ENCODE data around the gene PRUNE1.

PRUNE1 gene

DNA sequence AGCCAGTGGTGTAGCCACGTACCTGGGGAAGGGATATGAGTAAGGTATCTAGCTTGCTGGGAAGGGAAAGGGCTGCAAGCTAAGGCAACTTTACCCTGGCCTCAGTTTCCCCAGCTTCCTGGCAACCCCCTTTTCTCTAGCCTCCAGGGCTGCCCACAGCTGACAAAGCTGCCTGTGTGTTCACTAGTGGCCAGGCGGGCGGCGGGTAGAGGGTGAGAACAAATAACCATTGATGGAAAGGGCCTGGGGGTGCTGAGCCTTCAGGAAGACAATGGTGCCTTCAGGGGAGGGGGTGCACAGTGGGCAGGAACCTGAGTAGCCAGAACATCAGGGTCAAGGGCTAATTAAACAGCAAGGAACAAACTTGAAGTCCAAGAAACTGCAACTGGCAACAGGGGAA is 39.8 kb upstream of the PRUNE1 start:
- no peak overlapping the region for H2BK120ac ChIP-seq (ENCODE audit: insufficient read depth, low read length, poor library complexity)
- H3K27me3 ChIP-seq (ENCODE audit: insufficient read depth, low read length), result no peaks in the 10 kb centered on the region
- peaks cover 45 to 50% of the 10 kb centered on the region in 2 experiments for H3K36me3 ChIP-seq (ENCODE audit: control insufficient read depth in 1 of 2, insufficient read depth in 2 of 2, low read length in 2 of 2)
- H2AFZ ChIP-seq (ENCODE audit: insufficient read depth, low read length, poor library complexity), result no peak overlapping the region
- H4K8ac ChIP-seq (ENCODE audit: low read depth, low read length), result no peak overlapping the region
- no peak overlapping the region for H3K9ac ChIP-seq (ENCODE audit: low read length)
- no peak overlapping the region for H3K27ac ChIP-seq (ENCODE audit: low read depth, low read length)
- peaks cover 10% of the 10 kb centered on the region for H3K79me2 ChIP-seq (ENCODE audit: control insufficient read depth, insufficient read depth, low read length, poor library complexity)
- no CpG with 5 or more reads among the region's 4 CpGs for WGBS (ENCODE audit: extremely low coverage, insufficient coverage, insufficient read length)
- no peaks in the 10 kb centered on the region for H3K9me3 ChIP-seq (ENCODE audit: insufficient read depth, low read depth, low read length)
- DNase-seq, result no peak
- H2BK12ac ChIP-seq (ENCODE audit: low read length), result no peak overlapping the region
- no peak overlapping the region for H3K4ac ChIP-seq (ENCODE audit: low read depth, low read length)
- H3K23ac ChIP-seq (ENCODE audit: low read length), result no peak overlapping the region
- no peak overlapping the region for H3K4me3 ChIP-seq (ENCODE audit: low read depth, low read length)
- H3K4me2 ChIP-seq (ENCODE audit: low read length), result no peak overlapping the region
- no peak overlapping the region for H3K14ac ChIP-seq (ENCODE audit: low read length)
- no peak overlapping the region for H4K12ac ChIP-seq (ENCODE audit: low read depth, low read length)
- no peak overlapping the region for H2BK5ac ChIP-seq (ENCODE audit: low read depth, low read length, poor library complexity)
- H3K18ac ChIP-seq (ENCODE audit: low read length), result peak overlapping the region; percentile 25
- peaks cover 29 to 32% of the 10 kb centered on the region in 2 experiments for H3K4me1 ChIP-seq (ENCODE audit: control insufficient read depth in 1 of 2, insufficient read depth in 2 of 2, low read length in 2 of 2)
- no peak overlapping the region for H2AK5ac ChIP-seq (ENCODE audit: low read length)
- H4K91ac ChIP-seq (ENCODE audit: low read depth, low read length), result no peak overlapping the region
- no peaks in the 10 kb centered on the region for H3K79me1 ChIP-seq (ENCODE audit: low read length)

DNA sequence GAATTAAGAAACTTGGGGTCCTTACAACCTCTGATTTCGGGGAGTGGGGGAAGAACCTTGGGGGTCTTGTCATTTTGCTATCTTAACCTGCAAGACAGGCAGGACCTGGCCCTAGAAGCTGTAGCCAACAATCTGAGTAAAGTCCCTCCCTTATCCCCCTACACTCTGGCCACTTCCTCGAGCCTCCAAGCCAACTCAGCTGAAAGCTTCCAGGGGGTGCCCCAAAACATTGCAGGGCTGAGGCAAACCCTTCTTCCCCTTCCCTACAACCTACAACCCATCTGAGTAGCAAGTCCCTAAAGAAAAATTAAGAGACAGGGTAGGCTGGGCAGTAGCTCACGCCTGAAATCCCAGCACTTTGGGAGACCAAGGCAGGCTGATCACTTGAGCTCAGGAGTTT is 38.6 kb upstream of the PRUNE1 start:
- Histone ChIP-seq H3K18ac (ENCODE audit: low read length) (no peak overlapping the region), H3K79me1 (ENCODE audit: low read length) (peaks cover 8% of the 10 kb centered on the region), H4K91ac (ENCODE audit: low read depth, low read length) (no peak overlapping the region), H2AFZ (ENCODE audit: insufficient read depth, low read length, poor library complexity) (no peak overlapping the region), H3K9me3 (ENCODE audit: insufficient read depth, low read depth, low read length) (no peaks in the 10 kb centered on the region), H2BK12ac (ENCODE audit: low read length) (no peak overlapping the region), H3K4ac (ENCODE audit: low read depth, low read length) (peak overlapping the region; percentile 22), H3K9ac (ENCODE audit: low read length) (no peak overlapping the region), H3K36me3 (ENCODE audit: control insufficient read depth in 1 of 2, insufficient read depth in 2 of 2, low read length in 2 of 2) (peaks cover 38 to 40% of the 10 kb centered on the region in 2 experiments), H3K27me3 (ENCODE audit: insufficient read depth, low read length) (no peaks in the 10 kb centered on the region), H3K4me3 (ENCODE audit: low read depth, low read length) (no peak overlapping the region), H2AK5ac (ENCODE audit: low read length) (no peak overlapping the region), H3K4me1 (ENCODE audit: control insufficient read depth in 1 of 2, insufficient read depth in 2 of 2, low read length in 2 of 2) (peaks cover 29 to 30% of the 10 kb centered on the region in 2 experiments), H3K14ac (ENCODE audit: low read length) (no peak overlapping the region), H3K27ac (ENCODE audit: low read depth, low read length) (no peak overlapping the region), H2BK5ac (ENCODE audit: low read depth, low read length, poor library complexity) (no peak overlapping the region), H3K79me2 (ENCODE audit: control insufficient read depth, insufficient read depth, low read length, poor library complexity) (peaks cover 18% of the 10 kb centered on the region), H4K12ac (ENCODE audit: low read depth, low read length) (no peak overlapping the region), H4K8ac (ENCODE audit: low read depth, low read length) (no peak overlapping the region), H3K23ac (ENCODE audit: low read length) (no peak overlapping the region), H2BK120ac (ENCODE audit: insufficient read depth, low read length, poor library complexity) (no peak overlapping the region), H3K4me2 (ENCODE audit: low read length) (no peak overlapping the region)
- WGBS (ENCODE audit: extremely low coverage, insufficient coverage, insufficient read length), result no CpG with 5 or more reads among the region's 3 CpGs
- DNase-seq, result no peak

DNA sequence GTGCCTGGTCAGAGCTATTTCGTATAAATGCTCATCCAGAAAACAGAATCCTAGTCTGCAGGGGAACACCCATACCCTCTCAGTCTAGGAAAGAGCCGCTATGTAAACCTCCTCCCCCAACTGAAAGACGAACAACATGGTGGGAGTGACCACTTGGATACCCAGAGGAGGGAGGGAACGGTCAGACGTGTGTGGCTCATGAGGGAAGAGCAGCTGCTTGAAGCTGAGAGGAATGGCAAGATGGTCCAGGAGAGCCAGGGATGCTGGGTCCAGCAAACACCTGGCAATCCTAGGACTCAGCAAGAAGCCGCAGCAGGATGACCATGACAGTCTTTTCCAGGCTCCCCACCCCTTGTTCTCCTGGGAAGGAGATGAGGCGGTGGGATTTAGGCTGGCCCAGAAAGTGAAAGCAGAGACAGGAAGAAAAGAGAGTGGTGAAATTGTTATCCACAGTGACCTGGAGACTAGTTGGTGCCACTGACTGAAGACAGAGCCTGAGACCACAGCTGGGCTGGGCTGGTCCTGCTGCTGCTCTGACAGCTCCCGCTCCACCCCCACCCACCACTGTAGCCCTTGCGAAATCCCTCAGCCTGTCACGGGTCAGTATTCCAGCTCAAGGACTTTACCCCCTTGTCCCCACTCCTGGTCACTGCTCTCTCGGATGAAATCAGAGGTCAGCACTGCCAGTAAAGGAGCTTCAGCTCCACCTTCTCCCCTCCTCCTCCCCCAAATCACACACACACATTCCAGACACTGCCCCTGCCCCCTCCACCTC is 37.3 kb upstream of the PRUNE1 start:
- peak in 1 of 2 donors; percentile 10 for DNase-seq
- peak overlapping the region; percentile 51 for H3K18ac ChIP-seq (ENCODE audit: low read length)
- H3K4me2 ChIP-seq (ENCODE audit: low read length), result peak overlapping the region; percentile 8
- H3K4ac ChIP-seq (ENCODE audit: low read depth, low read length), result peak overlapping the region; percentile 47
- H3K4me1 ChIP-seq (ENCODE audit: control insufficient read depth in 1 of 2, insufficient read depth in 2 of 2, low read length in 2 of 2), result peaks cover 30 to 32% of the 10 kb centered on the region in 2 experiments
- H3K9me3 ChIP-seq (ENCODE audit: insufficient read depth, low read depth, low read length), result no peaks in the 10 kb centered on the region
- H4K12ac ChIP-seq (ENCODE audit: low read depth, low read length), result no peak overlapping the region
- no peak overlapping the region for H2AFZ ChIP-seq (ENCODE audit: insufficient read depth, low read length, poor library complexity)
- no peak overlapping the region for H2BK12ac ChIP-seq (ENCODE audit: low read length)
- no peak overlapping the region for H3K4me3 ChIP-seq (ENCODE audit: low read depth, low read length)
- no peak overlapping the region for H2AK5ac ChIP-seq (ENCODE audit: low read length)
- no peak overlapping the region for H3K9ac ChIP-seq (ENCODE audit: low read length)
- H2BK120ac ChIP-seq (ENCODE audit: insufficient read depth, low read length, poor library complexity), result no peak overlapping the region
- H4K91ac ChIP-seq (ENCODE audit: low read depth, low read length), result no peak overlapping the region
- no peak overlapping the region for H3K14ac ChIP-seq (ENCODE audit: low read length)
- H3K79me2 ChIP-seq (ENCODE audit: control insufficient read depth, insufficient read depth, low read length, poor library complexity), result peaks cover 18% of the 10 kb centered on the region
- no peak overlapping the region for H3K23ac ChIP-seq (ENCODE audit: low read length)
- WGBS (ENCODE audit: extremely low coverage, insufficient coverage, insufficient read length), result no CpG with 5 or more reads among the region's 11 CpGs
- H4K8ac ChIP-seq (ENCODE audit: low read depth, low read length), result no peak overlapping the region
- no peaks in the 10 kb centered on the region for H3K27me3 ChIP-seq (ENCODE audit: insufficient read depth, low read length)
- no peak overlapping the region for H2BK5ac ChIP-seq (ENCODE audit: low read depth, low read length, poor library complexity)
- peaks cover 10% of the 10 kb centered on the region for H3K79me1 ChIP-seq (ENCODE audit: low read length)
- H3K36me3 ChIP-seq (ENCODE audit: control insufficient read depth in 1 of 2, insufficient read depth in 2 of 2, low read length in 2 of 2), result peaks cover 27 to 30% of the 10 kb centered on the region in 2 experiments
- no peak overlapping the region for H3K27ac ChIP-seq (ENCODE audit: low read depth, low read length)

DNA sequence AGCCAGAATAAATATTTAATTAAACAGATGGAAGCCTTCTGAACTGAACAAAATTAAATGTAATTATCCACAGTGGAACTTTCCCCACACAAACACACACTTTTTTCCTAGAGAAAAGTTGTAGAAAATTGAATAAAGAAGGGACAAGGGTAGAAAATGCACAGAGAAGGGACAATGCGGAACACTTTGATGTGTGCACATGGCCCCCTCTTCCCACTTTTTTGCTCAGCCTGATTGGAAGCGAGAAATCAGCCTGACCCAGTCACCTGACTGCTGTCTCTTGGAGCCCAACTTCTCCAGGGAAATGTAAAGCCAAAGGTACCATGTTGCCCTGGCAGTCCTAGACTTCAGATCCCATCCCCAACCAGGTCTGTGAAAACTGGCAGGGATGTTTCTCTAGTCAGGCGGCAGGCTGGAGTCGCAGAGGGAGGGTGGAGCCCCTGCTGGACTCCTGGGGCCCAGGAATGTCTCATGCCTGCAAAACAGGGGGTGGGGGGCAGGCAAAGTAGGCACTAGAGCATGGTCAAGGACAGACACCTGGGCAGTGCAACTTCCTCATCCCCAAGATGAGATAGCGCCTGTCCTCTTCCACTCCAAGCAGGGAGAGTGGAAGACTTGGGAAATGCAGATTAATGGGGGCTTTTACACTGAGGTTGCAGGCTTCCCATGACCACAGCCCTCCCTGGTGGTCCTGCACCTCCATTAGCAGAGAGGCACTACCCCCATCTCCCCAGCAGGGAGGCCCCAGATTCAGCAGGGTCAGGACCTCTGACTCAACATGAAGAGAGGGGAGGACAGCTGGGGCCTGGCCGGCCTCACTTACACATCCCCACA is 36.4 kb upstream of the PRUNE1 start:
- Histone ChIP-seq H3K79me1 (ENCODE audit: low read length) (peaks cover 10% of the 10 kb centered on the region), H3K27ac (ENCODE audit: low read depth, low read length) (no peak overlapping the region), H3K4me1 (ENCODE audit: control insufficient read depth in 1 of 2, insufficient read depth in 2 of 2, low read length in 2 of 2) (peaks cover 30 to 32% of the 10 kb centered on the region in 2 experiments), H3K14ac (ENCODE audit: low read length) (no peak overlapping the region), H3K36me3 (ENCODE audit: control insufficient read depth in 1 of 2, insufficient read depth in 2 of 2, low read length in 2 of 2) (peaks cover 21 to 22% of the 10 kb centered on the region in 2 experiments), H3K27me3 (ENCODE audit: insufficient read depth, low read length) (no peaks in the 10 kb centered on the region), H3K18ac (ENCODE audit: low read length) (no peak overlapping the region), H4K8ac (ENCODE audit: low read depth, low read length) (no peak overlapping the region), H3K4me3 (ENCODE audit: low read depth, low read length) (no peak overlapping the region), H3K23ac (ENCODE audit: low read length) (no peak overlapping the region), H2BK5ac (ENCODE audit: low read depth, low read length, poor library complexity) (no peak overlapping the region), H3K4ac (ENCODE audit: low read depth, low read length) (peak overlapping the region; percentile 39), H2AFZ (ENCODE audit: insufficient read depth, low read length, poor library complexity) (no peak overlapping the region), H2BK12ac (ENCODE audit: low read length) (no peak overlapping the region), H3K79me2 (ENCODE audit: control insufficient read depth, insufficient read depth, low read length, poor library complexity) (peaks cover 18% of the 10 kb centered on the region), H3K9me3 (ENCODE audit: insufficient read depth, low read depth, low read length) (no peaks in the 10 kb centered on the region), H2BK120ac (ENCODE audit: insufficient read depth, low read length, poor library complexity) (no peak overlapping the region), H4K91ac (ENCODE audit: low read depth, low read length) (no peak overlapping the region), H2AK5ac (ENCODE audit: low read length) (no peak overlapping the region), H4K12ac (ENCODE audit: low read depth, low read length) (no peak overlapping the region), H3K4me2 (ENCODE audit: low read length) (peak overlapping the region; percentile 30), H3K9ac (ENCODE audit: low read length) (no peak overlapping the region)
- no peak for DNase-seq
- no CpG with 5 or more reads among the region's 6 CpGs for WGBS (ENCODE audit: extremely low coverage, insufficient coverage, insufficient read length)

Data from trophoblast cell (in vitro differentiated cells and primary cell).